Measurements from ENCODE around the gene GABRB2. TPM values are rescaled to one million over a fixed set of nuclear protein-coding genes. Genes with fewer than 3 reads are reported as not detected.

GABRB2 gene
- total and polyA plus RNA-seq, 2 experiments from 2014 or later, result 0.11 to 0.94 TPM

GRCh38 chr5:161342886-161343285, 203.6 kb downstream of the GABRB2 start:
- no peaks in the 10 kb centered on the region for H3K27me3 ChIP-seq (ENCODE audit: insufficient read depth)
- Mint-ChIP-seq H3K9me3 (no peaks in the 10 kb centered on the region), H3K4me1 (no peaks in the 10 kb centered on the region), H3K36me3 (ENCODE audit: low read depth) (no peaks in the 10 kb centered on the region), H3K27ac (no peak overlapping the region), H3K27me3 (ENCODE audit: insufficient read depth, low read depth, poor library complexity) (peaks cover 2% of the 10 kb centered on the region), H3K4me3 (no peak overlapping the region)
- H3K4me1 ChIP-seq (ENCODE audit: insufficient read depth), result no peaks in the 10 kb centered on the region
- no peak overlapping the region for H3K27ac ChIP-seq (ENCODE audit: low read depth)
- no peak overlapping the region for H3K4me3 ChIP-seq
- no peaks in the 10 kb centered on the region for H3K36me3 ChIP-seq (ENCODE audit: insufficient read depth)
- no peak for ATAC-seq
- H3F3A ChIP-seq (replicated peaks; ENCODE audit: low read depth), result no peaks in the 10 kb centered on the region
- H3K4me2 ChIP-seq, result no peak overlapping the region
- TF ChIP-seq NANOG (IDR thresholded peaks at IDR 0.05; ENCODE audit: borderline replicate concordance), result no peak
- TF ChIP-seq CREB1 (CRISPR knock-in tag; IDR thresholded peaks at IDR 0.05; ENCODE audit: low read depth), result no peak
- TF ChIP-seq JUNB (IDR thresholded peaks at IDR 0.05; ENCODE audit: unreplicated experiment), result no peak
- TF ChIP-seq STAT1 (IDR thresholded peaks at IDR 0.05; ENCODE audit: unreplicated experiment), result no peak
- no peak for TF ChIP-seq REST (IDR thresholded peaks at IDR 0.05; ENCODE audit: unreplicated experiment)
- TF ChIP-seq ZNF114 (CRISPR knock-in tag; IDR thresholded peaks at IDR 0.05), result no peak
- TF ChIP-seq EZH2 (IDR thresholded peaks at IDR 0.05; ENCODE audit: low read depth, unreplicated experiment), result no peak
- no peak for TF ChIP-seq POLR2AphosphoS5 (IDR thresholded peaks at IDR 0.05; ENCODE audit: low read depth)
- TF ChIP-seq, protein P1, sequence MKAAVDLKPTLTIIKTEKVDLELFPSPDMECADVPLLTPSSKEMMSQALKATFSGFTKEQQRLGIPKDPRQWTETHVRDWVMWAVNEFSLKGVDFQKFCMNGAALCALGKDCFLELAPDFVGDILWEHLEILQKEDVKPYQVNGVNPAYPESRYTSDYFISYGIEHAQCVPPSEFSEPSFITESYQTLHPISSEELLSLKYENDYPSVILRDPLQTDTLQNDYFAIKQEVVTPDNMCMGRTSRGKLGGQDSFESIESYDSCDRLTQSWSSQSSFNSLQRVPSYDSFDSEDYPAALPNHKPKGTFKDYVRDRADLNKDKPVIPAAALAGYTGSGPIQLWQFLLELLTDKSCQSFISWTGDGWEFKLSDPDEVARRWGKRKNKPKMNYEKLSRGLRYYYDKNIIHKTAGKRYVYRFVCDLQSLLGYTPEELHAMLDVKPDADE (IDR thresholded peaks at IDR 0.05), result no peak
- no peak for TF ChIP-seq EZH2phosphoT487 (IDR thresholded peaks at IDR 0.05; ENCODE audit: unreplicated experiment)
- TF ChIP-seq ZNF331 (CRISPR knock-in tag; IDR thresholded peaks at IDR 0.05; ENCODE audit: low read depth), result no peak
- TF ChIP-seq CTCF (conservative IDR thresholded peaks at IDR 0.05; ENCODE audit: low read depth in 2 of 2), result no peak
- TF ChIP-seq, protein P2, sequence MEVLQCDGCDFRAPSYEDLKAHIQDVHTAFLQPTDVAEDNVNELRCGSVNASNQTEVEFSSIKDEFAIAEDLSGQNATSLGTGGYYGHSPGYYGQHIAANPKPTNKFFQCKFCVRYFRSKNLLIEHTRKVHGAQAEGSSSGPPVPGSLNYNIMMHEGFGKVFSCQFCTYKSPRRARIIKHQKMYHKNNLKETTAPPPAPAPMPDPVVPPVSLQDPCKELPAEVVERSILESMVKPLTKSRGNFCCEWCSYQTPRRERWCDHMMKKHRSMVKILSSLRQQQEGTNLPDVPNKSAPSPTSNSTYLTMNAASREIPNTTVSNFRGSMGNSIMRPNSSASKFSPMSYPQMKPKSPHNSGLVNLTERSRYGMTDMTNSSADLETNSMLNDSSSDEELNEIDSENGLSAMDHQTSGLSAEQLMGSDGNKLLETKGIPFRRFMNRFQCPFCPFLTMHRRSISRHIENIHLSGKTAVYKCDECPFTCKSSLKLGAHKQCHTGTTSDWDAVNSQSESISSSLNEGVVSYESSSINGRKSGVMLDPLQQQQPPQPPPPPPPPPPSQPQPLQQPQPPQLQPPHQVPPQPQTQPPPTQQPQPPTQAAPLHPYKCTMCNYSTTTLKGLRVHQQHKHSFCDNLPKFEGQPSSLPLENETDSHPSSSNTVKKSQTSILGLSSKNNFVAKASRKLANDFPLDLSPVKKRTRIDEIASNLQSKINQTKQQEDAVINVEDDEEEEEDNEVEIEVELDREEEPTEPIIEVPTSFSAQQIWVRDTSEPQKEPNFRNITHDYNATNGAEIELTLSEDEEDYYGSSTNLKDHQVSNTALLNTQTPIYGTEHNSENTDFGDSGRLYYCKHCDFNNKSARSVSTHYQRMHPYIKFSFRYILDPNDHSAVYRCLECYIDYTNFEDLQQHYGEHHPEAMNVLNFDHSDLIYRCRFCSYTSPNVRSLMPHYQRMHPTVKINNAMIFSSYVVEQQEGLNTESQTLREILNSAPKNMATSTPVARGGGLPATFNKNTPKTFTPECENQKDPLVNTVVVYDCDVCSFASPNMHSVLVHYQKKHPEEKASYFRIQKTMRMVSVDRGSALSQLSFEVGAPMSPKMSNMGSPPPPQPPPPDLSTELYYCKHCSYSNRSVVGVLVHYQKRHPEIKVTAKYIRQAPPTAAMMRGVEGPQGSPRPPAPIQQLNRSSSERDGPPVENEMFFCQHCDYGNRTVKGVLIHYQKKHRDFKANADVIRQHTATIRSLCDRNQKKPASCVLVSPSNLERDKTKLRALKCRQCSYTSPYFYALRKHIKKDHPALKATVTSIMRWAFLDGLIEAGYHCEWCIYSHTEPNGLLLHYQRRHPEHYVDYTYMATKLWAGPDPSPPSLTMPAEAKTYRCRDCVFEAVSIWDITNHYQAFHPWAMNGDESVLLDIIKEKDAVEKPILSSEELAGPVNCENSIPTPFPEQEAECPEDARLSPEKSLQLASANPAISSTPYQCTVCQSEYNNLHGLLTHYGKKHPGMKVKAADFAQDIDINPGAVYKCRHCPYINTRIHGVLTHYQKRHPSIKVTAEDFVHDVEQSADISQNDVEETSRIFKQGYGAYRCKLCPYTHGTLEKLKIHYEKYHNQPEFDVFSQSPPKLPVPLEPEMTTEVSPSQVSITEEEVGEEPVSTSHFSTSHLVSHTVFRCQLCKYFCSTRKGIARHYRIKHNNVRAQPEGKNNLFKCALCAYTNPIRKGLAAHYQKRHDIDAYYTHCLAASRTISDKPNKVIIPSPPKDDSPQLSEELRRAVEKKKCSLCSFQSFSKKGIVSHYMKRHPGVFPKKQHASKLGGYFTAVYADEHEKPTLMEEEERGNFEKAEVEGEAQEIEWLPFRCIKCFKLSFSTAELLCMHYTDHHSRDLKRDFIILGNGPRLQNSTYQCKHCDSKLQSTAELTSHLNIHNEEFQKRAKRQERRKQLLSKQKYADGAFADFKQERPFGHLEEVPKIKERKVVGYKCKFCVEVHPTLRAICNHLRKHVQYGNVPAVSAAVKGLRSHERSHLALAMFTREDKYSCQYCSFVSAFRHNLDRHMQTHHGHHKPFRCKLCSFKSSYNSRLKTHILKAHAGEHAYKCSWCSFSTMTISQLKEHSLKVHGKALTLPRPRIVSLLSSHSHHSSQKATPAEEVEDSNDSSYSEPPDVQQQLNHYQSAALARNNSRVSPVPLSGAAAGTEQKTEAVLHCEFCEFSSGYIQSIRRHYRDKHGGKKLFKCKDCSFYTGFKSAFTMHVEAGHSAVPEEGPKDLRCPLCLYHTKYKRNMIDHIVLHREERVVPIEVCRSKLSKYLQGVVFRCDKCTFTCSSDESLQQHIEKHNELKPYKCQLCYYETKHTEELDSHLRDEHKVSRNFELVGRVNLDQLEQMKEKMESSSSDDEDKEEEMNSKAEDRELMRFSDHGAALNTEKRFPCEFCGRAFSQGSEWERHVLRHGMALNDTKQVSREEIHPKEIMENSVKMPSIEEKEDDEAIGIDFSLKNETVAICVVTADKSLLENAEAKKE (CRISPR knock-in tag; IDR thresholded peaks at IDR 0.05), result no peak
- H4K20me1 ChIP-seq (replicated peaks; ENCODE audit: insufficient read depth), result no peaks in the 10 kb centered on the region
- no peaks in the 10 kb centered on the region for H3K79me2 ChIP-seq (replicated peaks; ENCODE audit: insufficient read depth)
- no peak for DNase-seq (ENCODE audit: low spot score)
- H3K9me2 ChIP-seq (ENCODE audit: insufficient read depth), result no peaks in the 10 kb centered on the region
- H2AFZ ChIP-seq, result no peak overlapping the region

Measured in GM23338 (cell line).